ENCODE measurements around the gene ADTRP. TPM values are rescaled to one million over a fixed set of nuclear protein-coding genes. Genes with fewer than 3 reads are reported as not detected.
A peak's percentile ranks its signal among the peaks of the same experiment; 100 is the strongest.

Gene ADTRP
- total RNA-seq, 1 donor from 2014 or later: 0.68 TPM

DNA sequence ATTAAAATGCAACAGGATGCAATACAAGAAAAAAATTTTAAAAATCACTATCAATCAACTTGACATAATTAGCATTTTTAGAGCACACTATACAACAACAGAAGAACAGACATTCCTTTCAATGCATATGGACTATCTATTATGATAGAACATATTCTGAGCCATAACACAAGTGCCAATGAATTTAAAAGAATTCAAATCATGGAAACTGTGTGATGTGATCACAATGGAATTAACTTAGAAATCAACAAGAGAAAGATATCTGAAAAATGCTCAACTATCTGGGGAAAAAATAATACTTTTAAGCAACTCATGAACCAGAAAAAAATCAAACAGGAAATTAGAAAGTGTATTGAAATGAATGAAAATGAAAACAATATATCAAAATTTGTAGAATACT, 106.3 kb downstream of the ADTRP start:
- H3K4me1 Mint-ChIP-seq (ENCODE audit: low read depth, unreplicated experiment): no peaks in the 10 kb centered on the region
- Histone ChIP-seq H2AFZ (ENCODE audit: low read depth, low read length) (no peak overlapping the region), H3K9ac (ENCODE audit: low read length) (no peak overlapping the region), H3K4me1 (ENCODE audit: insufficient read depth, low read length) (no peaks in the 10 kb centered on the region), H3K27ac (ENCODE audit: low read depth, low read length) (no peak overlapping the region), H3K4me3 (ENCODE audit: insufficient read depth, low read depth, low read length) (no peak overlapping the region), H4K20me1 (ENCODE audit: insufficient read depth, low read length) (no peaks in the 10 kb centered on the region), H3K9me3 (ENCODE audit: insufficient read depth, low read depth, low read length) (no peaks in the 10 kb centered on the region), H3K79me2 (ENCODE audit: insufficient read depth, low read length) (no peaks in the 10 kb centered on the region), H3K36me3 (ENCODE audit: insufficient read depth, low read length) (no peaks in the 10 kb centered on the region), H3K27me3 (ENCODE audit: insufficient read depth, low read length) (no peaks in the 10 kb centered on the region), H3K4me2 (ENCODE audit: low read length) (no peak overlapping the region)
- no peak for FAIRE-seq
- no peaks in the 10 kb centered on the region for H3K27me3 Mint-ChIP-seq (ENCODE audit: low read depth, unreplicated experiment)
- H3K9me3 Mint-ChIP-seq (ENCODE audit: unreplicated experiment): peaks cover 2% of the 10 kb centered on the region
- H3K27ac Mint-ChIP-seq (ENCODE audit: unreplicated experiment): no peak overlapping the region
- TF ChIP-seq EZH2 (IDR thresholded peaks at IDR 0.05; ENCODE audit: insufficient read depth, low read length): no peak
- TF ChIP-seq, protein P1, sequence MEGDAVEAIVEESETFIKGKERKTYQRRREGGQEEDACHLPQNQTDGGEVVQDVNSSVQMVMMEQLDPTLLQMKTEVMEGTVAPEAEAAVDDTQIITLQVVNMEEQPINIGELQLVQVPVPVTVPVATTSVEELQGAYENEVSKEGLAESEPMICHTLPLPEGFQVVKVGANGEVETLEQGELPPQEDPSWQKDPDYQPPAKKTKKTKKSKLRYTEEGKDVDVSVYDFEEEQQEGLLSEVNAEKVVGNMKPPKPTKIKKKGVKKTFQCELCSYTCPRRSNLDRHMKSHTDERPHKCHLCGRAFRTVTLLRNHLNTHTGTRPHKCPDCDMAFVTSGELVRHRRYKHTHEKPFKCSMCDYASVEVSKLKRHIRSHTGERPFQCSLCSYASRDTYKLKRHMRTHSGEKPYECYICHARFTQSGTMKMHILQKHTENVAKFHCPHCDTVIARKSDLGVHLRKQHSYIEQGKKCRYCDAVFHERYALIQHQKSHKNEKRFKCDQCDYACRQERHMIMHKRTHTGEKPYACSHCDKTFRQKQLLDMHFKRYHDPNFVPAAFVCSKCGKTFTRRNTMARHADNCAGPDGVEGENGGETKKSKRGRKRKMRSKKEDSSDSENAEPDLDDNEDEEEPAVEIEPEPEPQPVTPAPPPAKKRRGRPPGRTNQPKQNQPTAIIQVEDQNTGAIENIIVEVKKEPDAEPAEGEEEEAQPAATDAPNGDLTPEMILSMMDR (IDR thresholded peaks at IDR 0.05; ENCODE audit: insufficient read depth, low read depth, low read length): no peak
- DNase-seq (ENCODE audit: low read depth): peak; percentile 32
- H3K4me3 Mint-ChIP-seq (ENCODE audit: unreplicated experiment): no peak overlapping the region
- H3K36me3 Mint-ChIP-seq (ENCODE audit: low read depth, unreplicated experiment): no peaks in the 10 kb centered on the region

DNA sequence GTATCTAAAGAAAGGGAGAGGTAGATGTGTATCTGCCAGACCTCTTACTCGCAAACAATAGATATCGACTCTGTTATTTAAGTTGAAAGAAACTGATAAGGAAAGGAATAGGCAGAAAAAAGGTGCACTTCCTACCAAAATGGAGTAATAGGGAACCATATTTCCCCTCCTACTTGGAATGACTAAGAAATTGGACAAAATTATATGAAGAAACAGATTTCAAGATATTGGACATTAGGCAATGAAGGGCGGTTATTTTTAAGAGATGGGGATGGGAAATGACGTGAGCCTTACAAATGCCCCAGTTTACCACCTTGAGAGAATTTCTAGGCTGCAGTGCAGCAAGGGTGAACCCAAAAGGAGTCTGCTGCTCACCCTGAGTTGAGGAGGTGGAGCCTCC, 108.9 kb downstream of the ADTRP start:
- Histone ChIP-seq H4K20me1 (ENCODE audit: insufficient read depth, low read length) (no peaks in the 10 kb centered on the region), H2AFZ (ENCODE audit: low read depth, low read length) (no peak overlapping the region), H3K4me1 (ENCODE audit: insufficient read depth, low read length) (no peaks in the 10 kb centered on the region), H3K36me3 (ENCODE audit: insufficient read depth, low read length) (no peaks in the 10 kb centered on the region), H3K4me3 (ENCODE audit: insufficient read depth, low read depth, low read length) (no peak overlapping the region), H3K4me2 (ENCODE audit: low read length) (no peak overlapping the region), H3K79me2 (ENCODE audit: insufficient read depth, low read length) (no peaks in the 10 kb centered on the region), H3K9ac (ENCODE audit: low read length) (no peak overlapping the region), H3K27ac (ENCODE audit: low read depth, low read length) (no peak overlapping the region), H3K27me3 (ENCODE audit: insufficient read depth, low read length) (no peaks in the 10 kb centered on the region), H3K9me3 (ENCODE audit: insufficient read depth, low read depth, low read length) (no peaks in the 10 kb centered on the region)
- Mint-ChIP-seq H3K4me3 (ENCODE audit: unreplicated experiment) (no peak overlapping the region), H3K36me3 (ENCODE audit: low read depth, unreplicated experiment) (no peaks in the 10 kb centered on the region), H3K4me1 (ENCODE audit: low read depth, unreplicated experiment) (no peaks in the 10 kb centered on the region), H3K27ac (ENCODE audit: unreplicated experiment) (no peak overlapping the region), H3K27me3 (ENCODE audit: low read depth, unreplicated experiment) (no peaks in the 10 kb centered on the region), H3K9me3 (ENCODE audit: unreplicated experiment) (peaks cover 2% of the 10 kb centered on the region)
- TF ChIP-seq, protein P1 (IDR thresholded peaks at IDR 0.05; ENCODE audit: insufficient read depth, low read depth, low read length): no peak
- TF ChIP-seq EZH2 (IDR thresholded peaks at IDR 0.05; ENCODE audit: insufficient read depth, low read length): no peak
- FAIRE-seq (no peak), DNase-seq (ENCODE audit: low read depth) (no peak)

DNA sequence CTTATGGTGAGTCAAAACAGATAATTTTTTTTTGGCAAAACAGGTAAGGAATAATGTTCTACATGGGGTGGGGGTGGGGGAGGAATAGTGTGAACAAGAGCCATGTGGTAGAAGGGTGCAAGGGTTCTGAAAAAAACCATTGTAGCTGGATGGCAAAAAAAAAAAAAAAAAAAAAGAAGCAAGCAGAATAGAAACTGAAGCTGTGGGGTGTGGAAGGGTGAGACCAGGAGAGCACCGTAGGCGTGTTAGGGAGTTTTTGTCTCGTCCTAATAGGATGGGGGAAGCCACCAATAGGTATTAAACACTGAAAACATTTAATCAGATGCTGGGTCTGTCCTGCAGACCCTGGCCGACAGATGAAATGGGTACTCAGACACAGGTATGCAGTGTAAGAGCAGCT, 110.1 kb downstream of the ADTRP start:
- Mint-ChIP-seq H3K9me3 (ENCODE audit: unreplicated experiment) (peaks cover 2% of the 10 kb centered on the region), H3K4me3 (ENCODE audit: unreplicated experiment) (no peak overlapping the region), H3K4me1 (ENCODE audit: low read depth, unreplicated experiment) (no peaks in the 10 kb centered on the region), H3K27ac (ENCODE audit: unreplicated experiment) (no peak overlapping the region), H3K36me3 (ENCODE audit: low read depth, unreplicated experiment) (no peaks in the 10 kb centered on the region), H3K27me3 (ENCODE audit: low read depth, unreplicated experiment) (no peaks in the 10 kb centered on the region)
- Histone ChIP-seq H3K36me3 (ENCODE audit: insufficient read depth, low read length) (no peaks in the 10 kb centered on the region), H3K4me3 (ENCODE audit: insufficient read depth, low read depth, low read length) (no peak overlapping the region), H3K27me3 (ENCODE audit: insufficient read depth, low read length) (no peaks in the 10 kb centered on the region), H3K4me1 (ENCODE audit: insufficient read depth, low read length) (no peaks in the 10 kb centered on the region), H3K79me2 (ENCODE audit: insufficient read depth, low read length) (no peaks in the 10 kb centered on the region), H3K4me2 (ENCODE audit: low read length) (no peak overlapping the region), H3K9ac (ENCODE audit: low read length) (no peak overlapping the region), H4K20me1 (ENCODE audit: insufficient read depth, low read length) (no peaks in the 10 kb centered on the region), H2AFZ (ENCODE audit: low read depth, low read length) (no peak overlapping the region), H3K27ac (ENCODE audit: low read depth, low read length) (no peak overlapping the region), H3K9me3 (ENCODE audit: insufficient read depth, low read depth, low read length) (no peaks in the 10 kb centered on the region)
- no peak for FAIRE-seq
- no peak for DNase-seq (ENCODE audit: low read depth)
- no peak for TF ChIP-seq EZH2 (IDR thresholded peaks at IDR 0.05; ENCODE audit: insufficient read depth, low read length)
- TF ChIP-seq, protein P1 (IDR thresholded peaks at IDR 0.05; ENCODE audit: insufficient read depth, low read depth, low read length): no peak

All from astrocyte (in vitro differentiated cells and primary cell).